Endothelial cell of umbilical vein (primary cell): ENCODE measurements around the gene APBA3.

Experiments used
- CTCF ChIP-seq, 2 donors: IDR thresholded peaks; 1 replicate in 1 of 2; 2 replicates in 1 of 2; pipeline ENCODE4 v1.5.1; 2011; ENCODE audit warnings: low read length in 2 of 2, mild to moderate bottlenecking in 2 of 2, moderate library complexity in 2 of 2, control low read depth in 1 of 2, inconsistent platforms in 1 of 2, low read depth in 1 of 2; ENCODE audit not compliant: insufficient read depth in 1 of 2; ENCODE audit errors: extremely low read depth in 1 of 2
- POLR2AphosphoS5 ChIP-seq: IDR thresholded peaks from 2 replicates; pipeline ENCODE4 v1.6.1; 2012; ENCODE audit warnings: low read depth, mild to moderate bottlenecking, control low read depth, low read length, moderate library complexity; ENCODE audit not compliant: insufficient read depth

- no peak for TF ChIP-seq CTCF (IDR thresholded peaks at IDR 0.05; ENCODE audit: extremely low read depth in 1 of 2, insufficient read depth in 1 of 2, low read depth in 1 of 2, low read length in 2 of 2)
- no peak for TF ChIP-seq POLR2AphosphoS5
These were observed 10.3 kb downstream of the APBA3 start for GRCh38 chr19:3751236-3751635.
